ENCODE data around the gene RHOF.

DNA sequence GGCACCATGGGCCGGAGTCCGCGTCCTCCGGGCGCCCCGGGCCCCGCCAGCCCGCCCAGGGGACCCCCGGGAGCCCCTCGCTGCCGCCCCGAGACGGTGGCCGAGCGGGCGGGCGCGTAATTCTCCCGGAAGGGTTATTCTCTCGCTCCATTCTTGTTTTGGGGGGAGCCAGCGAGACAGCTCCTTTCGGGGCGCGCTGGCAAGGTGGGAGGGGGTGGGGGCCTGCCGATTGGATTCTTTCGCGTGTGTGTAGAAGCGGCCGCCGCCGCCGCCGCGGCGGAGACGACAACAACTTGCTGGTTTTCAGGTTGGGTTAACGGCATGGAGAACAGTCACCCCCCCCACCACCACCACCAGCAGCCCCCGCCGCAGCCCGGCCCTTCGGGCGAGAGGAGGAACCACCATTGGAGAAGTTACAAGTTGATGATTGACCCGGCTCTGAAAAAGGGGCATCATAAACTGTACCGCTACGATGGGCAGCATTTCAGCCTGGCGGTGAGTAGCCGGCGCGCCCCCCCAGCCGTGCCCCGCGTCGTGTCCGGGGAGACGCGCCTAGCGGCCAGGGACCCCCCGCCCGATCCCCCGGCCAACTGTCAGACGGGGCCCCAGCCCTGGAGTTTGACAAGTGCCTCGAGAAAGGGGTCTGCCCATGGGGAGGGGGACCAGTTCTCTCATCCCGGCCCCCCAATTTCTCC, 11.1 kb upstream of the RHOF start:
- TF ChIP-seq EZH2 (IDR thresholded peaks at IDR 0.05; ENCODE audit: insufficient read depth, poor library complexity, severe bottlenecking): no peak
- TF ChIP-seq EZH2phosphoT487 (IDR thresholded peaks at IDR 0.05; ENCODE audit: insufficient read depth, low read depth): no peak
